Neuron (in vitro differentiated cells): ENCODE results near the gene ZNF608.

Experiments used
- H2AFZ ChIP-seq: one replicate; pipeline ENCODE4 v1.6.1; 2013; ENCODE audit warnings: low read depth, mild to moderate bottlenecking, inconsistent platforms, low read length, moderate library complexity
- H3K27me3 ChIP-seq: one replicate; pipeline ENCODE4 v1.6.1; 2013; ENCODE audit warnings: low read length; ENCODE audit not compliant: insufficient read depth
- H3K36me3 ChIP-seq: one replicate; pipeline ENCODE4 v1.6.1; 2013; ENCODE audit warnings: low read length; ENCODE audit not compliant: insufficient read depth
- H3K4me1 ChIP-seq: one replicate; pipeline ENCODE4 v1.6.1; 2013; ENCODE audit warnings: low read length; ENCODE audit not compliant: insufficient read depth
- H3K4me3 ChIP-seq: 2 replicates; pipeline ENCODE4 v1.5.1; 2013; ENCODE audit warnings: mild to moderate bottlenecking, low read length, moderate library complexity
- H3K9me3 ChIP-seq: one replicate; pipeline ENCODE4 v1.6.1; 2013; ENCODE audit warnings: low read length

Gene ZNF608

GRCh38 chr5:124772457-124773200, 26.2 kb upstream of the ZNF608 start:
- Histone ChIP-seq H3K36me3 (no peaks in the 10 kb centered on the region), H3K4me3 (no peak overlapping the region), H3K4me1 (peaks cover 40% of the 10 kb centered on the region), H2AFZ (no peak overlapping the region), H3K9me3 (no peaks in the 10 kb centered on the region), H3K27me3 (no peaks in the 10 kb centered on the region)

DNA sequence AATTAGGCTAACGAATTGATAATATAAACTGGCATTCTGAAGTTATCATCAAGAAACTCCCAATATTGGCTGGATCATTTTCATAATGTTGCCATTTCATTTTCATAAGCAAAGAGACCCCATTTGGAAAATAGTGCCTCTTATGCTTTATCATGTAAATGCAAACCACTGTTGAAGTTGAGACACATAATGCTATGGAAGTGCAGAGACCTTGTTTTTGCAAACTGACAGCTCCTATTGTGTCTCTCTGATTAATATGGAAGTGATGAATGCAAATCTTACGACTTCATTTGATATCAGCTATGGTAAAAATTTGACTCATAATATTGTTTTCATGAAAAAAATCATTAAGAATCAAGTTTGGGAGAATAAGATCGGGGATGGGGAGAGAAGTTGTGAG, 25.3 kb upstream of the ZNF608 start:
- Histone ChIP-seq H3K36me3 (no peaks in the 10 kb centered on the region), H2AFZ (no peak overlapping the region), H3K27me3 (no peaks in the 10 kb centered on the region), H3K4me1 (peaks cover 40% of the 10 kb centered on the region), H3K4me3 (no peak overlapping the region), H3K9me3 (no peaks in the 10 kb centered on the region)

- Histone ChIP-seq H3K4me3 (no peak overlapping the region), H3K4me1 (peaks cover 15% of the 10 kb centered on the region), H2AFZ (no peak overlapping the region), H3K27me3 (no peaks in the 10 kb centered on the region), H3K36me3 (no peaks in the 10 kb centered on the region), H3K9me3 (no peaks in the 10 kb centered on the region)
These were observed 18.7 kb upstream of the ZNF608 start for GRCh38 chr5:124764992-124765611.

DNA sequence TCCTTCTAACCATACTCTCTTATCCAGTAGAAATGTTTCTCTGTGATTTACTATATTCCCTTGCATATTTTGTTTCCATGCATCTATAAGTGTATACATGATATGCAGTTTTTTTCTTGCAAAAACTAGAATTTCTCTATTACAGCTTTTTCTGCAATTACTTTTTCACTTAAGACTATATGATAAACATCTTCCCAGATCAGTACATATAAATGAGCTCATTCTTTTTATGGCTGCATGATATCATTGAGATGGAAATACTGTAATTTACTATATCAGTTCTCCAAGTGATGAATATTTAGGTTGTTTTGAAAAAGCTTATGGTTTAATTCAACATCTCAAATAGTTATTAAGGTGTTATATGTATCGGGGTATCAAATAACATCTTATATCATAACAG, 18.1 kb upstream of the ZNF608 start:
- H3K9me3 ChIP-seq, result no peaks in the 10 kb centered on the region
- no peaks in the 10 kb centered on the region for H3K36me3 ChIP-seq
- H2AFZ ChIP-seq, result no peak overlapping the region
- no peak overlapping the region for H3K4me3 ChIP-seq
- no peaks in the 10 kb centered on the region for H3K27me3 ChIP-seq
- H3K4me1 ChIP-seq, result peaks cover 15% of the 10 kb centered on the region

- H3K4me1 ChIP-seq, result peaks cover 15% of the 10 kb centered on the region
- no peaks in the 10 kb centered on the region for H3K27me3 ChIP-seq
- H3K36me3 ChIP-seq, result no peaks in the 10 kb centered on the region
- H3K9me3 ChIP-seq, result no peaks in the 10 kb centered on the region
- H2AFZ ChIP-seq, result no peak overlapping the region
- H3K4me3 ChIP-seq, result no peak overlapping the region
These were observed 14.6 kb upstream of the ZNF608 start for GRCh38 chr5:124761010-124761409.

GRCh38 chr5:124760608-124761007, 14.2 kb upstream of the ZNF608 start:
- Histone ChIP-seq H3K27me3 (no peaks in the 10 kb centered on the region), H3K4me1 (peaks cover 15% of the 10 kb centered on the region), H3K36me3 (no peaks in the 10 kb centered on the region), H3K9me3 (no peaks in the 10 kb centered on the region), H3K4me3 (no peak overlapping the region), H2AFZ (no peak overlapping the region)

DNA sequence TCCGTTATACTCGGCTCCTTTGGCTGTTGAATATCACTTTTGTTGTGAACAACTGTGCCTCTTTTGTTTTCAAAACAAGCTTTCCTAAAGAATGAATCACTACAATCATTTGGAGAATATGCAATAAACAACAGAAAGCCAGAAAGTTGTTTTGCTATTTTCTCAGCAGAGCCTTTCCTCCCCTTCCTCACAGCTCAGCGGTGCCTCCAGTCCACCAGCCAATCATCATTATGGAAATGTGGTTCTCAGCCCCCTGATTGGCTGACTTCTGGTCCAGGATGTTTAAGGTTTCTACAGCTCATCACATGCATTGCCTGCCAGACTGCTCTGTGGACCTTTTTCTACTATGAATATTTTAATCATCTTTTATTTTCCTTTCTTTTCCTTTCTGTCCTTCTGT, 9.1 kb upstream of the ZNF608 start:
- Histone ChIP-seq H2AFZ (no peak overlapping the region), H3K36me3 (no peaks in the 10 kb centered on the region), H3K9me3 (no peaks in the 10 kb centered on the region), H3K27me3 (no peaks in the 10 kb centered on the region), H3K4me1 (peaks cover 11% of the 10 kb centered on the region), H3K4me3 (no peak overlapping the region)

GRCh38 chr5:124755041-124755440, 8.6 kb upstream of the ZNF608 start:
- H2AFZ ChIP-seq, result no peak overlapping the region
- no peaks in the 10 kb centered on the region for H3K36me3 ChIP-seq
- H3K4me3 ChIP-seq, result no peak overlapping the region
- H3K4me1 ChIP-seq, result peaks cover 11% of the 10 kb centered on the region
- H3K27me3 ChIP-seq, result no peaks in the 10 kb centered on the region
- no peaks in the 10 kb centered on the region for H3K9me3 ChIP-seq

DNA sequence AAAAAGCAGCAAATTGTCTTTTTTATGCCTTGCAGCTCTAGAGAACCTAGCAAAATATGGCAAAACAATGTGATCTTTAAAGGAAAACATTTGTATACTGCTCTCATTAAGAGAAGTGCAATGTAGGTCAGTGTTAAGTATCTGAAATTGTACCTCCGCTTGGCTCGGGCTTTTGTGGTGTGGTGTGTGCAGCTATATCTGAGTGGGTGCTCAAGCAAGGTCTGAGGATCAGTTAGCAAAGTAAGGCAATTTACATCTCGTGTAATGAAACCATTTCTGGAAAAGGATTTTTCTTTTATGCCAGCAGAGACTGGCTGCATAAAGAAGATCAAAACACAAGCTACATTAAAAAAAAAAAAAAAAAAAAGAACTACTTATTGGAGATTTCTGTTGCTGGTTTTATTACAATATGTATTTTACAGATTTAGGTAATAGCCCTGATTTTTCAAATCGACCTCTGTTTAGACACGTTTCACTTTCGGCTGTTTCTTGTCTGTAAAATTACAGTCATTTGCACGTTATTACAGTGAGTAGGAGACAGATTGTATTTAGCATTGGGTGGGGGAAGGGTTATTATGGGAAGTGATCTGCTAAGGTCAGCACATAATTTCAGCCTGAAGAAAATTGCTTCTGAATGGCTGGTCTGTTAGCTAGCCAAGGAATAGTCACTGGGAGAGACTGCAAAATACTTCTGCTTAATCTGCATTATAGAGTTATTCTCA, 7.9 kb upstream of the ZNF608 start:
- Histone ChIP-seq H2AFZ (no peak overlapping the region), H3K36me3 (no peaks in the 10 kb centered on the region), H3K27me3 (no peaks in the 10 kb centered on the region), H3K4me3 (no peak overlapping the region), H3K9me3 (no peaks in the 10 kb centered on the region), H3K4me1 (peaks cover 18% of the 10 kb centered on the region)

DNA sequence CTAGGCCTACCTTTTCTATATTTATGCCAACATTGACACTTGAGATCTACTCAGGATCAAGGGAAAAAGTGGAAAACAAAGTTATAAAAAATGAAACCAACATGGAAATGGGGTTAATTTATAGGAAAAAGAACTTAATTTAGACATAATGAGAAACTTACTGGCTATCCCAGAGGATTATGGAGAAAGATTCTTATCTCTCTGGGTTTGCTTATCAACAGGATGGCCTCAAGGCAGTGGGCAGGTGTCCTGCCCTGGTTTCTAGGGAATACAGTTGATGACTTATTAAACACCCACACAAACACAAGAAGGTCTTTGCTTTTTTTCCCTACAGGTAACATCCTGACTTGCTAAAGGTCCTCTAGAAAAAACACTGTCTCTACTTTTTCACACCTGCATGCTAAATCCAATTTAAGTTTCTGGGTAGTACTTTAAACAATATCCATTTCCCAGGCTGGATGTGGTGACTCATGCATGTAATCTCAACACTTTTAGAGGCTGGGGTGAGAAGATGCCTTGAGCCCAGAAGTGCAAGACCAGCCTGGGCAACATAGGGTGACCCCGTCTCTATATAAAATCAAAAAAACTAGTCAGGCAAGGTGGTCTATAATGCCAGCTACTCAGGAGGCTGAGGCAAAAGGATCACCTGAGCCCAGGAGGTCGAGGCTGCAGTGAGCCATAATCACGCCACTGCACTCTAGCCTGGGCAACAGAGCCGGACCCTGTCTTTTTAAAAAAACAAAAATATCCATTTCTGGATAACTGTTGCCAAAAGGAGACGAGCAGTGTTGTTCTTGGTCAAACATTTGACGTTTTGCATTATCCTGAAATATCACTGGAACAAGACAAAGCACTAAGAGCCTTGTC, 6.6 kb upstream of the ZNF608 start:
- H3K4me1 ChIP-seq, result peaks cover 25% of the 10 kb centered on the region
- H3K9me3 ChIP-seq, result no peaks in the 10 kb centered on the region
- no peaks in the 10 kb centered on the region for H3K27me3 ChIP-seq
- H2AFZ ChIP-seq, result no peak overlapping the region
- no peak overlapping the region for H3K4me3 ChIP-seq
- H3K36me3 ChIP-seq, result no peaks in the 10 kb centered on the region

- no peaks in the 10 kb centered on the region for H3K36me3 ChIP-seq
- H3K4me3 ChIP-seq, result no peak overlapping the region
- H3K9me3 ChIP-seq, result no peaks in the 10 kb centered on the region
- peaks cover 25% of the 10 kb centered on the region for H3K4me1 ChIP-seq
- H2AFZ ChIP-seq, result no peak overlapping the region
- no peaks in the 10 kb centered on the region for H3K27me3 ChIP-seq
These were observed 4.6 kb upstream of the ZNF608 start for GRCh38 chr5:124751031-124751430.

DNA sequence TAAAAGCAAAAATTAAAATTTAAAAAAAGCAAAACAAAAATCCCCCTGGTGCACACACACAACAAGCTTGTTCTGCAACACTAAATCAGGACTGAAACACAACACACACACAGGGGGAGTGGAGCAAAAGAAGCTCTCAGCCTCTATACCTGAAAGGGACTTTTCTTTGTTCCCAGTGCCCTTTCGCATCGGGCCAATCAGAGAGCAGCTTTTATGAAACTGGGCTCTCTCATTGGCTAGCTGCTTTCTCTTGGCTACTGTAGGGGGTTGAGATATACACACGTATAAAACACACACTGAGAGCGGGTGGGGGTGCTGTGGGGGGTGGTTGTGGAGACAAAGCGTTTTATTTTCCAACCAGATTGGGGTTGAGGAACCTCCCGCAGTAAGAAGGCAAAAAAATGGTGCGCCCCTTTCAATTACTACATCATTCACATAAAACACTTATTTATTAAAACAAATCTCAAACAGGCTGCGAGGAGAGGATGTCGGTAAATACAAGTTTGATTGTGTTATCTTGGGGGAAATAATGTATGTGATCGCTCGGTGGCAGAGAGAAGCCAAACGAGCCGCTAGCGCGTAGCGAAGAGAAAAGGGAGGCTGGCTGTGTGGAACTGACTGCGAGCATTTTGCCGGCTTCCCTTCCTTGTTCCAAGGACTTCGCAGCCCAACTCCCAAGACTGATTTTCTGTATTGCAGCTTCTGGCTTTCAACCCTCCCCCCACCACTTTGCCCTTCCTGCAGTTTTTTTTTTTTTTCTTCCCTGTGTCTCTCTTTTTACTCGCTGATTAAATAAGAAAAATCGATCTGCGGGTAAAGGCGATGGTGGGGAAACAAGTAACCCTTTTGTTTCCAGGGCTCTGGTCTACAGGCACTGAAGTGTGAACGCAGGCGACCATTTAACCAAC, 2.5 kb upstream of the ZNF608 start:
- peaks cover 5% of the 10 kb centered on the region for H3K36me3 ChIP-seq

More for the DNA sequence above, 2.5 kb upstream of the ZNF608 start:
- Histone ChIP-seq H3K27me3 (no peaks in the 10 kb centered on the region), H2AFZ (peak overlapping the region; percentile 18), H3K9me3 (no peaks in the 10 kb centered on the region), H3K4me1 (peaks cover 18% of the 10 kb centered on the region), H3K4me3 (peak overlapping the region; percentile 64)
